NCI-H1694 (cell line): ENCODE data around the gene PITPNM1.

Experiments
- DNase-seq: peaks from one replicate; lab custom pipeline; 2025; lab: John Stamatoyannopoulos, UW

PITPNM1 gene

GRCh38 chr11:67503119-67504004 lies 1.8 kb downstream of the PITPNM1 start:
- DNase-seq = no peak

- no peak for DNase-seq
Observed at GRCh38 chr11:67502328-67502979, 2.7 kb downstream of the PITPNM1 start.

GRCh38 chr11:67501854-67502253 lies 3.3 kb downstream of the PITPNM1 start:
- no peak for DNase-seq

- no peak for DNase-seq
Observed at GRCh38 chr11:67500831-67501715, 4.1 kb downstream of the PITPNM1 start.

GRCh38 chr11:67500484-67500821 lies 4.7 kb downstream of the PITPNM1 start:
- DNase-seq = no peak

GRCh38 chr11:67499808-67500483 lies 5.2 kb downstream of the PITPNM1 start:
- DNase-seq = no peak

- DNase-seq = no peak
Observed at GRCh38 chr11:67498544-67498972, 6.6 kb downstream of the PITPNM1 start.

- DNase-seq = no peak
Observed at GRCh38 chr11:67497656-67498291, 7.4 kb downstream of the PITPNM1 start.

GRCh38 chr11:67496113-67496512 lies 9.1 kb downstream of the PITPNM1 start:
- no peak for DNase-seq

GRCh38 chr11:67495234-67496005 lies 9.7 kb downstream of the PITPNM1 start:
- no peak for DNase-seq

- DNase-seq = no peak
Observed at GRCh38 chr11:67494371-67495233, 10.6 kb downstream of the PITPNM1 start.

- DNase-seq = no peak
Observed at GRCh38 chr11:67493548-67494370, 11.4 kb downstream of the PITPNM1 start.

GRCh38 chr11:67492801-67493547 lies 12.2 kb downstream of the PITPNM1 start:
- no peak for DNase-seq

GRCh38 chr11:67492069-67492727 lies 13.0 kb downstream of the PITPNM1 start:
- DNase-seq = no peak

- DNase-seq = no peak
Observed at GRCh38 chr11:67491276-67492068, 13.7 kb downstream of the PITPNM1 start.

- DNase-seq = no peak
Observed at GRCh38 chr11:67490727-67491065, 14.5 kb downstream of the PITPNM1 start.
